ENCODE results near the gene TRAPPC4.
"Not testable (repeated sequence)": the region's sequence is repeated elsewhere in the genome, so short reads cannot be mapped to it uniquely, and the experiment has no call there.

Gene TRAPPC4

DNA sequence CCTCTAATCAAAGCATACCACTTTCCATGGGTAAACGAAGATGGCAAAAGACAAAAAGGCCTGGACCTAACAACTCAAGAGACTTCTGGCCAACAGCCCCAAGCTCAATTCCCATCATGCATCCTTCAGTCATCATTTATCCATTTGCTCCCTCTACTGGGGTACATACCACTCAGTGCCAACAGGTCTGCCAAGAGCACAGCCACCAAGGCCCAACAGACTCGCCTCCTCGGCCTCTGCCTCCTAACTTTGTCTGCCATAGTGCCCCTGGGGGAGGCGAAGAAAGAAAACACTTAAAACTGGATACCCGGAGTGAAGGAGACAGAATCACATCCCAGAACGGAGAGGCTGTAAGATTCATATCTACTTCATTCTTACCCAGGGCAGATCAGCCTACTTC is 37.3 kb downstream of the TRAPPC4 start:
- no peaks in the 10 kb centered on the region for H3K27me3 Mint-ChIP-seq
- no peaks in the 10 kb centered on the region for H3K9me3 Mint-ChIP-seq
- peaks cover 71% of the 10 kb centered on the region for H3K36me3 Mint-ChIP-seq (ENCODE audit: low read depth)
- H3K4me1 Mint-ChIP-seq (ENCODE audit: low read depth), result peaks cover 50% of the 10 kb centered on the region
- H3K4me3 Mint-ChIP-seq, result peak overlapping the region; percentile 90
- intact Hi-C loops (cut with micrococcal nuclease), result loop anchor here (2.0 kb wide), 1 partner anchor 59 kb away; no protein-coding TSS in a partner anchor
- peak overlapping the region; percentile 89 for H3K27ac Mint-ChIP-seq

DNA sequence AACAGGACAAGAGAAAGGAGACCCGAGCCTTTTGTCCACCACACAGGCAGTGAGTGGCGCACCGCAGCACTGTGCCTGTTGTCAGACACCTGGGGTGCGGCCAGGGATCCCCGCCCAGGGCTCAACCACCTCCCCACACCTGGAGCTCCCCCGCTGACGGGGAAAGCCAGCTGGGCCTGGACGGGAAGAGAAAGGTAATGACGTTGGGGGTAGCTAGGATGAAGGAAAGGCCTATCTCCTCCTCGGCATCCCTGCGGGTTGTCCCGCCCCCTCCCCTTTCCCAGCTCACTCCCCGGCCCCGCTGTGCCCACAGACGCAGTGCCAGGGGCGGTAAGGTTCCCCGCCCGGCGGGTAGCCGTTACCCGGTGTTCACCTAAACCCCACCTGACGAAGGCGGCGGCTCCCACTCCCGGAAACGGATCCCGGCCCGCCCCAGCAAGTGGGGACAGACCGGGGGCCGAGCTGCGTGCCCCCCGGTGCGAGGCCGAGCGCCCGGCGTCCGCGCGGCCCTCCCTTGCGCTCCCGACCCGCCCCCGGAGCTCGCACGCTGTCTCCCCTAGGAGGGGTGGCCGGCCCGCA is 37.9 kb downstream of the TRAPPC4 start:
- intact Hi-C loops (cut with micrococcal nuclease), result loop anchor here (2.0 kb wide), 1 partner anchor 60 kb away; no protein-coding TSS in a partner anchor
- Mint-ChIP-seq H3K4me3 (peak overlapping the region; percentile 90), H3K27ac (peak overlapping the region; percentile 89), H3K4me1 (ENCODE audit: low read depth) (peaks cover 50% of the 10 kb centered on the region), H3K27me3 (no peaks in the 10 kb centered on the region), H3K36me3 (ENCODE audit: low read depth) (peaks cover 70% of the 10 kb centered on the region), H3K9me3 (no peaks in the 10 kb centered on the region)

DNA sequence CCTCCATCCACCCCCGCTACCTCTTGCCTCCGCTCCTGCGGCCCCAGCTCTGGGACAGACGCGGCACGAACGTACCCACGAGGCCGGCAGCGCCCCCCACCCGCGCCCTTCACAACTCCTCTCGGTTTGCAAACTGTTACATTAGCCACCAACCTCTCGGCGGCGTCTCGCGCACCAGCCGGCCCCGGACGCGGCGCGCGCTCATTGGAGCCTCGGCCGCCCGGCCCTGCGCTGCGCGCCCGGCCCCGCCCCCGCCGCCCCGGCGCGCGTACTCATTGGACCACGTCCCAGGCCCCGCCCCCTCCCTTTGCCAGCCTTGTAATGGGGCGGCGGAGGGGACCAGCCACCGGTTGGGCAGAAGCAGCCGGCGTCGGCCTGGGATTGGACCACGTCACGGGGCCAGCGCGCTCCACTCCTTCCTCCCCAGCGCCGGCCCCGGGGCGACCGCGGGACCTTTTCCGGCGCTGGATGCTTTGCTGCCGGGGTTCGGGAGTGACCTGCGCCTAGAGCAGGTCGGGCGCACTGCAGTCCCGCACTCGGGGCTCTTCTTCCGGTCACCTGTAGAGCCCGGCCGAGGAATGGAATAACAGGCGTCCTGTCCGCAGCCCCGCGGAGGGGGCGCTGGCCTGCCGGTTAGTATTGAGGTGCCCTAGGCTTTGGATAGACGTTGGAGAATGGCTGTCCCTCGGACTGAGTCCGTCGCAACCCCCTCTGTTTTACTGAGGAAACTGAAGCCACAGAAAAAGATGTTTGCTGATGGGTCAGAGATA is 38.6 kb downstream of the TRAPPC4 start, which contains the start of gene HYOU1:
TSS of gene HYOU1 (minus strand) at position 206 of the 770 bp plus-strand sequence. CDS start 1,045 bp downstream, outside the sequence.
- intact Hi-C loops (cut with micrococcal nuclease), result loop anchor here (1.0 to 2.0 kb wide), 4 partner anchors 10 to 60 kb away; partner anchors contain the start of genes HMBS and VPS11
- Mint-ChIP-seq H3K4me1 (ENCODE audit: low read depth) (peaks cover 50% of the 10 kb centered on the region), H3K27ac (peak within 1 kb of the TSS; percentile 89), H3K27me3 (no peaks in the 10 kb centered on the region), H3K9me3 (no peaks in the 10 kb centered on the region), H3K4me3 (peak within 1 kb of the TSS; percentile 94), H3K36me3 (ENCODE audit: low read depth) (peaks cover 70% of the 10 kb centered on the region)

DNA sequence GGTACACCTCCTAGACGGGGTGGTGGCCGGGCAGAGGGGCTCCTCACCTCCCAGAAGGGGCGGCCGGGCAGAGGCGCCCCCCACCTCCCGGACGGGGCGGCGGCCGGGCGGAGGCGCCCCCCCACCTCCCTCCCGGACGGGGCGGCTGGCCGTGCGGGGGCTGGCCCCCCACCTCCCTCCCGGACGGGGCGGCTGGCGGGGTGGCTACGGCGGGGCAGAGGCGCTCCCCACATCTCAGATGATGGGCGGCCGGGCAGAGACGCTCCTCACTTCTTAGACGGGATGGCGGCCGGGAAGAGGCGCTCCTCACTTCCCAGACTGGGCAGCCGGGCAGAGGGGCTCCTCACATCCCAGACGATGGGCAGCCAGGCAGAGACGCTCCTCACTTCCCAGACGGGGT is 40.6 kb downstream of the TRAPPC4 start:
- Mint-ChIP-seq H3K36me3 (ENCODE audit: low read depth) (peaks cover 57% of the 10 kb centered on the region), H3K4me1 (ENCODE audit: low read depth) (peaks cover 37% of the 10 kb centered on the region)
- intact Hi-C loops (cut with micrococcal nuclease); H3K4me3 Mint-ChIP-seq; H3K27me3 Mint-ChIP-seq; H3K27ac Mint-ChIP-seq; H3K9me3 Mint-ChIP-seq: not testable (repeated sequence)

DNA sequence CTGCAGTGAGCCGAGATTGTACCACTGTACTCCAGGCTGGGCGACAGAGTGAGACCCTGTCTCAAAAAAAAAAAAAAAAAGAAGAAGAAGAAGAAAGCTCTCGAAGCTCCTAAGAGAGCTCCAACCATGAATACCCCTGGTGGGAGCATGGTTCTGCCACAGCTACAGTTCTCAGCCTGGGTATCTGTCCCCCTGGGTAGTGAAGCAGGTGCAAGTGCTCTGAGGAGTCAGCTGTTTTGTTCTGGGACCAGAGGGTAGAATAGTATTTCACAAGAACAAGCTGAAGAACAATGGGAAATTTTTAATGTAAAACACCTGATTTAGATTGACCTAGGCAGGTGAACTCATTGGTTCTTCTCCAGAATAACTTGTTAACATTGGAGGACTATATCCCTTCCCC is 42.7 kb downstream of the TRAPPC4 start:
- H3K4me1 Mint-ChIP-seq (ENCODE audit: low read depth), result peaks cover 28% of the 10 kb centered on the region
- H3K27ac Mint-ChIP-seq, result no peak overlapping the region
- no peak overlapping the region for H3K4me3 Mint-ChIP-seq
- intact Hi-C loops (cut with micrococcal nuclease), result no loop called here
- no peaks in the 10 kb centered on the region for H3K27me3 Mint-ChIP-seq
- no peaks in the 10 kb centered on the region for H3K9me3 Mint-ChIP-seq
- peaks cover 39% of the 10 kb centered on the region for H3K36me3 Mint-ChIP-seq (ENCODE audit: low read depth)

DNA sequence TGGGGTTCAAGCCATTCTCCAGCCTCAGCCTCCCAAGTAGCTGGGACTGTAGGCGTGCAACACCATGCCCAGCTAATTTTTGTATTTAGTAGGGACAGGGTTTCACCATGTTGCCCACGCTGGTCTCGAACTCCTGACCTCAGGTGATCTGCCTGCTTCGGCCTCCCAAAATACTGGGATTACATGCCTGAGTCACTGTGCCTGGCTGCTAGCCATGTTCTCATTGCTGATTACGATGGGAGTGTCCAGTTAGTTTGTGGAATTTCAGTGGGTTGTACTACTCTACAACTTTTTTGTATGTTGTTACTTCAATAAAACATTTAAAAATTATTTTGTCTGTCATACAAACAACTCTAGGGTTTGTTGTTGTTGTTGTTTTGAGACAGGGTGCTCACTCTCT is 44.2 kb downstream of the TRAPPC4 start:
- Mint-ChIP-seq H3K9me3 (no peaks in the 10 kb centered on the region), H3K36me3 (ENCODE audit: low read depth) (peaks cover 31% of the 10 kb centered on the region), H3K27me3 (no peaks in the 10 kb centered on the region), H3K27ac (no peak overlapping the region), H3K4me3 (no peak overlapping the region), H3K4me1 (ENCODE audit: low read depth) (peaks cover 30% of the 10 kb centered on the region)
- intact Hi-C loops (cut with micrococcal nuclease), result no loop called here

DNA sequence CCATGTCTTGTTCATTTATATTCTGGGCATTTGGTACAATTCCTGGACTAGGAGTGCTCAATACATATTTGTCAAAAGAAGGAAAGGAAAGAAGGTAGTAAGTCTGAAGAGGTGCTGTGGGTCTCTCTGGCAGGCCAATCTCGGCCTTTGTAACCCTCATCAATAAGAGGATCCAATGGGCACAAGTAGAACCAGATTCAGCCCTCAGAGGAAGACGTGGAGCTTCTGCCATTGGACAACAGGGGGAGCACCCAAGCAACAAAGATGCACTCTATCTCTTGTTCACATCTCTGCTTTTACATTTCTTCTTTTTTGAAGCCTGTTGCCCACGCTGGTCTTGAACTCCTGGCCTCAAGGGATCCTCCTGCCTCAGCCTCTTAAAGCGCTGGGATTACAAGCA is 46.8 kb downstream of the TRAPPC4 start:
- Mint-ChIP-seq H3K4me1 (ENCODE audit: low read depth) (peaks cover 30% of the 10 kb centered on the region), H3K36me3 (ENCODE audit: low read depth) (peaks cover 42% of the 10 kb centered on the region), H3K9me3 (no peaks in the 10 kb centered on the region), H3K27ac (no peak overlapping the region), H3K4me3 (no peak overlapping the region), H3K27me3 (no peaks in the 10 kb centered on the region)
- intact Hi-C loops (cut with micrococcal nuclease), result no loop called here

DNA sequence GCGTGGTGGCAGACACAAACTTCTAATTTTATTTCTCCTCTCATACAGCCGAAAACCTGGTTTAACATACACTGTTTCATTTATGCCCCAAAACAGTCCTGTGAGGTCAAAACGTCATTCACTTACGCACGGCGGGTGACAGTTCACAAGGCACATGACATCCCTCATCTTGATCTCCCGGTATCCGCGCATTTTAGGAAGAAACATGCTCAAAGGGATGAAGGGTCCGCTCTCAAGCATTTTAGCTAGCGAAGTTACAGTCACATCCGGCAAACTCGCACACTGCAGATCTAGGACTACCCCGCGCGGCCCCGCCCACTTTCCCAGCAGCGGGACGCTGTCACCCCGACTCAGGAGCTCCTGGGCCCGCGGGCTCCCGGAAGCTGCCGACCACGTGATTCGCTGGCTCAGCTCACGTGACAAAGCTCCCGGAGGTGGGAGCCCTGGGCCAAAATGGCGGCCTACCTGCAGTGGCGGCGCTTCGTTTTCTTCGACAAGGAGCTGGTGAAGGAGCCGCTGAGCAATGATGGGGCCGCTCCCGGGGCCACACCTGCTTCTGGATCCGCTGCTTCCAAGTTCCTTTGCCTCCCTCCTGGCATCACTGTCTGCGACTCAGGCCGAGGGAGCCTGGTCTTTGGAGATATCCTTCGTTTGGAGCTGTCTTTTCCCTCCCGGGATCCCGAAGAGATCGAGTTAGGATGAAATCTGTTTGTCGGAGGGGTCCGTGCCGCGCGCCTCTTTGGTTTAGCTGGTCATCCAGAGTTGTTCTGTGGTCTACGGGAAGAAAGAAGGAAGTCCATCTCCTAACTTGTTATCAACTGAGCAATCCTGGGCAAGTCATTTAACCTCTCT is 49.0 kb downstream of the TRAPPC4 start, which contains the start of gene VPS11:
TSS of gene VPS11 (plus strand) at position 448 of the 852 bp plus-strand sequence. CDS start at position 454, 6 bp downstream.
- Mint-ChIP-seq H3K27me3 (no peaks in the 10 kb centered on the region), H3K9me3 (no peaks in the 10 kb centered on the region), H3K36me3 (ENCODE audit: low read depth) (peaks cover 52% of the 10 kb centered on the region), H3K27ac (peak within 1 kb of the TSS; percentile 94), H3K4me1 (ENCODE audit: low read depth) (peaks cover 30% of the 10 kb centered on the region), H3K4me3 (peak within 1 kb of the TSS; percentile 82)
- intact Hi-C loops (cut with micrococcal nuclease), result loop anchor here (1.0 kb wide), 1 partner anchor 10 kb away; the partner anchor contains the start of gene HYOU1
